Fibroblast of lung (primary cell): ENCODE data around the gene PDE3B. TPM values are rescaled to one million over a fixed set of nuclear protein-coding genes. Genes with fewer than 3 reads are reported as not detected.
"Not testable (repeated sequence)": the region's sequence is repeated elsewhere in the genome, so short reads cannot be mapped to it uniquely, and the experiment has no call there.

Experiments
- DNase-seq, 2 donors: peaks; one replicate each; pipeline versions ENCODE4 v3.0.0 to v3.0.0-alpha.2; 2010; ENCODE audit warnings: low read depth in 2 of 2
- H2AFZ ChIP-seq: 2 replicates; pipeline ENCODE4 v1.5.1; 2012; ENCODE audit warnings: low read length, control low read depth, inconsistent platforms
- H3K27ac ChIP-seq: 2 replicates; pipeline ENCODE4 v1.5.1; 2011; ENCODE audit warnings: low read length, control low read depth; ENCODE audit not compliant: insufficient read depth
- H3K27me3 ChIP-seq: 2 replicates; pipeline ENCODE4 v1.5.1; 2011; ENCODE audit warnings: mild to moderate bottlenecking, low read length; ENCODE audit not compliant: control insufficient read depth, insufficient read depth
- H3K36me3 ChIP-seq: 2 replicates; pipeline ENCODE4 v1.5.1; 2011; ENCODE audit warnings: low read length; ENCODE audit not compliant: control insufficient read depth, insufficient read depth
- H3K4me1 ChIP-seq: 2 replicates; pipeline ENCODE4 v1.5.1; 2011; ENCODE audit warnings: low read length; ENCODE audit not compliant: control insufficient read depth, insufficient read depth; ENCODE audit errors: extremely low read depth
- H3K4me2 ChIP-seq: 2 replicates; pipeline ENCODE4 v1.5.1; 2011; ENCODE audit warnings: low read length, control low read depth; ENCODE audit not compliant: insufficient read depth; ENCODE audit errors: extremely low read depth
- H3K4me3 ChIP-seq, 4 experiments: fragments of 200-600 bp in 1 of 4; sonication (generic) in 1 of 4; replicated peaks in 1 of 4; 2 replicates each; pipeline ENCODE4 v1.5.1; 2011 to 2016; ENCODE audit warnings: low read length in 4 of 4, low read depth in 3 of 4, mild to moderate bottlenecking in 3 of 4, control low read depth in 2 of 4, inconsistent platforms in 1 of 4, mixed read lengths in 1 of 4; ENCODE audit not compliant: insufficient read depth in 1 of 4; ENCODE audit errors: control extremely low read depth in 1 of 4
- H3K79me2 ChIP-seq: 2 replicates; pipeline ENCODE4 v1.5.1; 2012; ENCODE audit warnings: mild to moderate bottlenecking, low read length, inconsistent platforms; ENCODE audit not compliant: control insufficient read depth, insufficient read depth
- H3K9ac ChIP-seq: 2 replicates; pipeline ENCODE4 v1.5.1; 2011; ENCODE audit warnings: mild to moderate bottlenecking, low read length, control low read depth; ENCODE audit not compliant: insufficient read depth
- H3K9me3 ChIP-seq: 2 replicates; pipeline ENCODE4 v1.5.1; 2012; ENCODE audit warnings: low read depth, low read length; ENCODE audit not compliant: control insufficient read depth, insufficient read depth
- H4K20me1 ChIP-seq: 2 replicates; pipeline ENCODE4 v1.5.1; 2011; ENCODE audit warnings: low read length; ENCODE audit not compliant: control insufficient read depth, insufficient read depth; ENCODE audit errors: extremely low read depth
- EZH2 ChIP-seq: IDR thresholded peaks from 2 replicates; pipeline ENCODE4 v1.5.1; 2012; ENCODE audit warnings: low read length, control low read depth, mild to moderate bottlenecking; ENCODE audit errors: missing control alignments
- polyA plus RNA-seq, 2 donors: library from polyadenylated mRNA; depleted of rRNA in 1 of 2; stranded (reverse) in 1 of 2; unstranded in 1 of 2; fragments of >200 nt; gene quantifications; 2 replicates each; pipeline ENCODE4 v1.2.1, GENCODE V29; 2011 to 2012; ENCODE audit warnings: missing spikeins in 1 of 2
- total RNA-seq: library from RNA; depleted of rRNA; stranded (reverse); fragments of >200 nt; gene quantifications from 2 replicates; pipeline ENCODE4 v1.2.1, GENCODE V29; 2014
- TF ChIP-seq, protein P1 (sequence below), 2 donors: IDR thresholded peaks in 1 of 2; conservative IDR thresholded peaks in 1 of 2; 1 replicate in 1 of 2; 2 replicates in 1 of 2; pipeline ENCODE4 v1.5.1; 2011 to 2012; ENCODE audit warnings: low read length in 2 of 2, control low read depth in 1 of 2, inconsistent platforms in 1 of 2, low read depth in 1 of 2, mild to moderate bottlenecking in 1 of 2

Gene PDE3B
- total and polyA plus RNA-seq, 2 donors (not counting 1 experiment from before 2014, with no cell fraction given): 0.43 to 11.2 TPM

DNA sequence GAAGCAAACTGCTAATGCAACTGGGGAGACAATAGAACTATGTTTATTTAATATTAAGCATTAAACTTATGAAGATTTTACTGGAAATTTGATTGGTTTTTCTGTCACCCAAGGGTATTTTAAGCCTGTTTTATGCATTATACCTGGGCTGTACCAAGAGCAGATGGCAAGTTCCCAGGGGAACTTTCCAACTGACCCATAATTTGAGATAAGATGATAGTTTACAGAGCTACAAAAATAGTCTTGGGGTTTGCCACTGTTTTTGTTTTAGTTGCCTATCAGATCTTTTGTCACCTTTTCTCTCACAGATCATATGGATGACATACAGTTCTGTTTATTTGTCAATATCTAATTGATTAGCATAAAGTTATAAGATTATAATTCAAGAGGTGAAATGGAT lies 43.9 kb downstream of the PDE3B start:
- Histone ChIP-seq H3K4me1 (no peaks in the 10 kb centered on the region), H3K27me3 (no peaks in the 10 kb centered on the region), H2AFZ (no peak overlapping the region), H4K20me1 (no peaks in the 10 kb centered on the region), H3K79me2 (no peaks in the 10 kb centered on the region), H3K9ac (no peak overlapping the region), H3K36me3 (no peaks in the 10 kb centered on the region), H3K27ac (no peak overlapping the region), H3K9me3 (no peaks in the 10 kb centered on the region), H3K4me2 (no peak overlapping the region), H3K4me3 (no peak overlapping the region)
- no peak for DNase-seq
- no peak for TF ChIP-seq EZH2
- TF ChIP-seq, protein P1, sequence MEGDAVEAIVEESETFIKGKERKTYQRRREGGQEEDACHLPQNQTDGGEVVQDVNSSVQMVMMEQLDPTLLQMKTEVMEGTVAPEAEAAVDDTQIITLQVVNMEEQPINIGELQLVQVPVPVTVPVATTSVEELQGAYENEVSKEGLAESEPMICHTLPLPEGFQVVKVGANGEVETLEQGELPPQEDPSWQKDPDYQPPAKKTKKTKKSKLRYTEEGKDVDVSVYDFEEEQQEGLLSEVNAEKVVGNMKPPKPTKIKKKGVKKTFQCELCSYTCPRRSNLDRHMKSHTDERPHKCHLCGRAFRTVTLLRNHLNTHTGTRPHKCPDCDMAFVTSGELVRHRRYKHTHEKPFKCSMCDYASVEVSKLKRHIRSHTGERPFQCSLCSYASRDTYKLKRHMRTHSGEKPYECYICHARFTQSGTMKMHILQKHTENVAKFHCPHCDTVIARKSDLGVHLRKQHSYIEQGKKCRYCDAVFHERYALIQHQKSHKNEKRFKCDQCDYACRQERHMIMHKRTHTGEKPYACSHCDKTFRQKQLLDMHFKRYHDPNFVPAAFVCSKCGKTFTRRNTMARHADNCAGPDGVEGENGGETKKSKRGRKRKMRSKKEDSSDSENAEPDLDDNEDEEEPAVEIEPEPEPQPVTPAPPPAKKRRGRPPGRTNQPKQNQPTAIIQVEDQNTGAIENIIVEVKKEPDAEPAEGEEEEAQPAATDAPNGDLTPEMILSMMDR (conservative IDR thresholded peaks at IDR 0.05 in 1 of 2, IDR thresholded peaks at IDR 0.05 in 1 of 2; ENCODE audit: low read depth in 1 of 2, low read length in 2 of 2): no peak

DNA sequence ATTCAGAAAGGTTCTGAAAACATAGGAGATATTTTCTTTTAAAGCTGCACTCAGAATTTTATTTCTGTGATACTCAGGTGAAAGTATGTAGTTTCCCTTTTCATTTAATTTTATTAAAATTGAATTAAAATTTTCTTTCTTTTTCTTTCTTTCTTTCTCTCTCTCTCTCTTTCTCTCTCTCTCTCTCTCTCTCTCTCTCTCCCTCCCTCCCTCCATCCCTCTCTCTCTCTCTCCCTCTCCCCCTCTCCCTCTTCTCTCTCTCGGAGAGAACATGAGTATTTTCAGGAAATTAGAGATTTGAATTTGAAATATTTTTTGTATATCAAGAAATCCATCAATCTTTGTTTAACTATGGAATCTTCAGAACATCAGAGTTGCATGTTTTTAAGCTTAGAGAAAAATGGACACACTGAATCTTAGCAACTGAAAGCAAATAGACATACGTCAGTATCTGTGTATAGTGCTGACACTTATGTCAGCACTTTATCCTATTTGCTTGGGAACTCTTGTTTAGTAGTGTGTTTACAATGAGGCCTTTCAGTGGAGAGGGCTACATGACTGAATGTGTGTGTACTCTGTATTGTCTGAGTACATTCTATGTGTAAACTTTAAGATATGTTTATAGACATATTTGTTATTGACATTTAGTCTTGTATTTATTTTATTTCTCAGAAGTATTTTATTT lies 44.5 kb downstream of the PDE3B start:
- Histone ChIP-seq H3K4me3 (no peak overlapping the region), H3K79me2 (no peaks in the 10 kb centered on the region), H2AFZ (no peak overlapping the region), H4K20me1 (no peaks in the 10 kb centered on the region), H3K4me1 (no peaks in the 10 kb centered on the region), H3K27ac (no peak overlapping the region), H3K4me2 (no peak overlapping the region), H3K36me3 (no peaks in the 10 kb centered on the region), H3K9ac (no peak overlapping the region), H3K27me3 (no peaks in the 10 kb centered on the region), H3K9me3 (no peaks in the 10 kb centered on the region)
- TF ChIP-seq EZH2: no peak
- TF ChIP-seq, protein P1 (conservative IDR thresholded peaks at IDR 0.05 in 1 of 2, IDR thresholded peaks at IDR 0.05 in 1 of 2; ENCODE audit: low read depth in 1 of 2, low read length in 2 of 2): no peak
- peak in 1 of 2 donors; percentile 16 for DNase-seq

GRCh38 chr11:14695656-14696055 lies 52.1 kb downstream of the PDE3B start:
- H3K27me3 ChIP-seq, H3K4me2 ChIP-seq, H3K9ac ChIP-seq, H3K36me3 ChIP-seq, H4K20me1 ChIP-seq, H3K27ac ChIP-seq, H3K4me1 ChIP-seq, H2AFZ ChIP-seq, H3K4me3 ChIP-seq, H3K9me3 ChIP-seq, H3K79me2 ChIP-seq, DNase-seq: not testable (repeated sequence)
